GM23338 (cell line): ENCODE results near the gene CEP95. TPM values are rescaled to one million over a fixed set of nuclear protein-coding genes. Genes with fewer than 3 reads are reported as not detected.
"Not testable (repeated sequence)": the region's sequence is repeated elsewhere in the genome, so short reads cannot be mapped to it uniquely, and the experiment has no call there.

Source experiments
- ATAC-seq: fragments of 200-7000 bp; cut with Tn5 transposase; 3 replicates; pipeline ENCODE4 v1.9.1; 2020
- DNase-seq: peaks from one replicate; pipeline ENCODE4 v3.0.0-alpha.2; 2015; ENCODE audit warnings: low spot score
- H2AFZ ChIP-seq: fragments of 200-600 bp; sonication (generic); 2 replicates; pipeline ENCODE4 v1.8.0; 2016; ENCODE audit warnings: antibody characterized with exemption, mild to moderate bottlenecking, moderate library complexity
- H3F3A ChIP-seq: fragments of 200-600 bp; sonication (generic); replicated peaks from 2 replicates; pipeline ENCODE4 v1.8.0; 2017; ENCODE audit warnings: antibody characterized with exemption, mixed run types, low read depth
- H3K27ac ChIP-seq: fragments of 200-600 bp; sonication (generic); 2 replicates; pipeline ENCODE4 v1.6.1; 2016; ENCODE audit warnings: low read depth
- H3K27me3 ChIP-seq: fragments of 200-600 bp; sonication (generic); 2 replicates; pipeline ENCODE4 v1.8.0; 2016; ENCODE audit warnings: mild to moderate bottlenecking, mixed run types, moderate library complexity; ENCODE audit not compliant: insufficient read depth
- H3K36me3 ChIP-seq: fragments of 200-600 bp; sonication (generic); 2 replicates; pipeline ENCODE4 v1.8.0; 2016; ENCODE audit warnings: mild to moderate bottlenecking; ENCODE audit not compliant: insufficient read depth
- H3K4me1 ChIP-seq: fragments of 200-600 bp; sonication (generic); 2 replicates; pipeline ENCODE4 v1.8.0; 2016; ENCODE audit warnings: mild to moderate bottlenecking, moderate library complexity; ENCODE audit not compliant: insufficient read depth
- H3K4me2 ChIP-seq: fragments of 200-600 bp; sonication (generic); 2 replicates; pipeline ENCODE4 v1.7.1; 2017; ENCODE audit warnings: mixed run types
- H3K4me3 ChIP-seq: fragments of 200-600 bp; sonication (generic); 2 replicates; pipeline ENCODE4 v1.6.1; 2016; ENCODE audit warnings: mixed run types
- H3K79me2 ChIP-seq: fragments of 200-600 bp; sonication (generic); replicated peaks from 2 replicates; pipeline ENCODE4 v1.8.0; 2017; ENCODE audit warnings: mild to moderate bottlenecking; ENCODE audit not compliant: insufficient read depth
- H3K9me2 ChIP-seq: fragments of 200-600 bp; sonication (generic); 2 replicates; pipeline ENCODE4 v1.8.0; 2017; ENCODE audit not compliant: insufficient read depth
- H4K20me1 ChIP-seq: fragments of 200-600 bp; sonication (generic); replicated peaks from 2 replicates; pipeline ENCODE4 v1.8.0; 2017; ENCODE audit warnings: mild to moderate bottlenecking; ENCODE audit not compliant: insufficient read depth
- H3K27ac Mint-ChIP-seq: 2 replicates; pipeline ENCODE4 v1.8.0; 2020; ENCODE audit warnings: inconsistent platforms, mild to moderate bottlenecking, moderate library complexity, mixed read lengths
- H3K27me3 Mint-ChIP-seq: 3 replicates; pipeline ENCODE4 v1.8.0; 2022; ENCODE audit warnings: low read depth, mild to moderate bottlenecking, moderate library complexity, mixed read lengths, inconsistent platforms; ENCODE audit not compliant: insufficient read depth, poor library complexity
- H3K36me3 Mint-ChIP-seq: 3 replicates; pipeline ENCODE4 v1.8.0; 2021; ENCODE audit warnings: low read depth, mild to moderate bottlenecking, inconsistent platforms, moderate library complexity, mixed read lengths
- H3K4me1 Mint-ChIP-seq: 3 replicates; pipeline ENCODE4 v1.8.0; 2020; ENCODE audit warnings: mild to moderate bottlenecking, inconsistent platforms, mixed read lengths
- H3K4me3 Mint-ChIP-seq: 3 replicates; pipeline ENCODE4 v1.8.0; 2021; ENCODE audit warnings: moderate library complexity, mild to moderate bottlenecking, inconsistent platforms, mixed read lengths
- H3K9me3 Mint-ChIP-seq: 3 replicates; pipeline ENCODE4 v1.8.0; 2020; ENCODE audit warnings: moderate library complexity, mild to moderate bottlenecking, inconsistent platforms, mixed read lengths
- CREB1 ChIP-seq: fragments of 250-450 bp; sonication (Bioruptor Pico); IDR thresholded peaks from 2 replicates; pipeline ENCODE4 v1.5.0; 2020; ENCODE audit warnings: low read depth, mild to moderate bottlenecking, moderate library complexity
- JUNB ChIP-seq: IDR thresholded peaks from one replicate; pipeline ENCODE4 v1.6.1; 2016; ENCODE audit warnings: antibody characterized with exemption; ENCODE audit not compliant: unreplicated experiment
- POLR2AphosphoS5 ChIP-seq: IDR thresholded peaks from 2 replicates; pipeline ENCODE4 v1.6.1; 2016; ENCODE audit warnings: antibody characterized with exemption, low read depth
- ZNF331 ChIP-seq: fragments of 250-450 bp; sonication (Bioruptor Pico); IDR thresholded peaks from 2 replicates; pipeline ENCODE4 v1.5.0; 2020; ENCODE audit warnings: low read depth, mild to moderate bottlenecking, moderate library complexity
- polyA plus RNA-seq: library from polyadenylated mRNA; unstranded; fragments of >200 nt; fragmentation: Nextera tagmentation; extraction: Ambion mirVana; gene quantifications from 2 replicates; pipeline ENCODE4 v1.2.1, GENCODE V29; 2016
- total RNA-seq: library from RNA; depleted of rRNA; stranded (reverse); fragments of >200 nt; shearing (Covaris generic); gene quantifications from 2 replicates; pipeline ENCODE4 v1.2.3, GENCODE V29; 2014
- TF ChIP-seq, protein P1 (sequence below): fragments of 250-450 bp; sonication (Bioruptor Pico); IDR thresholded peaks from 2 replicates; pipeline ENCODE4 v1.5.0; 2020; ENCODE audit warnings: mild to moderate bottlenecking, moderate library complexity

The CEP95 gene
- total and polyA plus RNA-seq, 2 experiments from 2014 or later = 41.1 to 45.4 TPM

DNA sequence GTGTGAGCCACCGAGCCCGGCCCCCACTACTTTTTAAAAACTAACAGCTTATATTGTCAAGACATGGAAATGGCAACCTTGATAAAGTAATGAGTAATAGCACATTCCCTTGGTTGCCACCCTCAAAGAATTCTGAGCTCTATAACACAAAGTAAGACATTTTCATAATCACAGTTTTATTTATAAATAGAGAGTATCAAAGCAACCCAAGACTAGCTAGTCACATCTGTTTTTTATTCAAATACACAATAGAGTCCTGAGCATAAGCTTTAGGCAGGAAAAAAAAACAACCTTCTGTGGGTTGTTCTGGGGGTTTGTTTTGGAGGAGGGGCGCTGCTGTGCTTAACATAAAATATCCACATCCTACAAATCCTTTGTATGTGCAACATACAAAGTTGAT lies 68.7 kb downstream of the CEP95 start:
- H3K27me3 ChIP-seq = no peaks in the 10 kb centered on the region
- TF ChIP-seq, protein P1, sequence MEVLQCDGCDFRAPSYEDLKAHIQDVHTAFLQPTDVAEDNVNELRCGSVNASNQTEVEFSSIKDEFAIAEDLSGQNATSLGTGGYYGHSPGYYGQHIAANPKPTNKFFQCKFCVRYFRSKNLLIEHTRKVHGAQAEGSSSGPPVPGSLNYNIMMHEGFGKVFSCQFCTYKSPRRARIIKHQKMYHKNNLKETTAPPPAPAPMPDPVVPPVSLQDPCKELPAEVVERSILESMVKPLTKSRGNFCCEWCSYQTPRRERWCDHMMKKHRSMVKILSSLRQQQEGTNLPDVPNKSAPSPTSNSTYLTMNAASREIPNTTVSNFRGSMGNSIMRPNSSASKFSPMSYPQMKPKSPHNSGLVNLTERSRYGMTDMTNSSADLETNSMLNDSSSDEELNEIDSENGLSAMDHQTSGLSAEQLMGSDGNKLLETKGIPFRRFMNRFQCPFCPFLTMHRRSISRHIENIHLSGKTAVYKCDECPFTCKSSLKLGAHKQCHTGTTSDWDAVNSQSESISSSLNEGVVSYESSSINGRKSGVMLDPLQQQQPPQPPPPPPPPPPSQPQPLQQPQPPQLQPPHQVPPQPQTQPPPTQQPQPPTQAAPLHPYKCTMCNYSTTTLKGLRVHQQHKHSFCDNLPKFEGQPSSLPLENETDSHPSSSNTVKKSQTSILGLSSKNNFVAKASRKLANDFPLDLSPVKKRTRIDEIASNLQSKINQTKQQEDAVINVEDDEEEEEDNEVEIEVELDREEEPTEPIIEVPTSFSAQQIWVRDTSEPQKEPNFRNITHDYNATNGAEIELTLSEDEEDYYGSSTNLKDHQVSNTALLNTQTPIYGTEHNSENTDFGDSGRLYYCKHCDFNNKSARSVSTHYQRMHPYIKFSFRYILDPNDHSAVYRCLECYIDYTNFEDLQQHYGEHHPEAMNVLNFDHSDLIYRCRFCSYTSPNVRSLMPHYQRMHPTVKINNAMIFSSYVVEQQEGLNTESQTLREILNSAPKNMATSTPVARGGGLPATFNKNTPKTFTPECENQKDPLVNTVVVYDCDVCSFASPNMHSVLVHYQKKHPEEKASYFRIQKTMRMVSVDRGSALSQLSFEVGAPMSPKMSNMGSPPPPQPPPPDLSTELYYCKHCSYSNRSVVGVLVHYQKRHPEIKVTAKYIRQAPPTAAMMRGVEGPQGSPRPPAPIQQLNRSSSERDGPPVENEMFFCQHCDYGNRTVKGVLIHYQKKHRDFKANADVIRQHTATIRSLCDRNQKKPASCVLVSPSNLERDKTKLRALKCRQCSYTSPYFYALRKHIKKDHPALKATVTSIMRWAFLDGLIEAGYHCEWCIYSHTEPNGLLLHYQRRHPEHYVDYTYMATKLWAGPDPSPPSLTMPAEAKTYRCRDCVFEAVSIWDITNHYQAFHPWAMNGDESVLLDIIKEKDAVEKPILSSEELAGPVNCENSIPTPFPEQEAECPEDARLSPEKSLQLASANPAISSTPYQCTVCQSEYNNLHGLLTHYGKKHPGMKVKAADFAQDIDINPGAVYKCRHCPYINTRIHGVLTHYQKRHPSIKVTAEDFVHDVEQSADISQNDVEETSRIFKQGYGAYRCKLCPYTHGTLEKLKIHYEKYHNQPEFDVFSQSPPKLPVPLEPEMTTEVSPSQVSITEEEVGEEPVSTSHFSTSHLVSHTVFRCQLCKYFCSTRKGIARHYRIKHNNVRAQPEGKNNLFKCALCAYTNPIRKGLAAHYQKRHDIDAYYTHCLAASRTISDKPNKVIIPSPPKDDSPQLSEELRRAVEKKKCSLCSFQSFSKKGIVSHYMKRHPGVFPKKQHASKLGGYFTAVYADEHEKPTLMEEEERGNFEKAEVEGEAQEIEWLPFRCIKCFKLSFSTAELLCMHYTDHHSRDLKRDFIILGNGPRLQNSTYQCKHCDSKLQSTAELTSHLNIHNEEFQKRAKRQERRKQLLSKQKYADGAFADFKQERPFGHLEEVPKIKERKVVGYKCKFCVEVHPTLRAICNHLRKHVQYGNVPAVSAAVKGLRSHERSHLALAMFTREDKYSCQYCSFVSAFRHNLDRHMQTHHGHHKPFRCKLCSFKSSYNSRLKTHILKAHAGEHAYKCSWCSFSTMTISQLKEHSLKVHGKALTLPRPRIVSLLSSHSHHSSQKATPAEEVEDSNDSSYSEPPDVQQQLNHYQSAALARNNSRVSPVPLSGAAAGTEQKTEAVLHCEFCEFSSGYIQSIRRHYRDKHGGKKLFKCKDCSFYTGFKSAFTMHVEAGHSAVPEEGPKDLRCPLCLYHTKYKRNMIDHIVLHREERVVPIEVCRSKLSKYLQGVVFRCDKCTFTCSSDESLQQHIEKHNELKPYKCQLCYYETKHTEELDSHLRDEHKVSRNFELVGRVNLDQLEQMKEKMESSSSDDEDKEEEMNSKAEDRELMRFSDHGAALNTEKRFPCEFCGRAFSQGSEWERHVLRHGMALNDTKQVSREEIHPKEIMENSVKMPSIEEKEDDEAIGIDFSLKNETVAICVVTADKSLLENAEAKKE = no peak
- no peak for TF ChIP-seq POLR2AphosphoS5
- TF ChIP-seq JUNB = no peak
- TF ChIP-seq CREB1 = no peak
- no peak for TF ChIP-seq ZNF331
- H3K4me1 Mint-ChIP-seq = no peaks in the 10 kb centered on the region; the same call in 2 of the 3 replicates
- no peaks in the 10 kb centered on the region for H3F3A ChIP-seq
- H2AFZ ChIP-seq = no peak overlapping the region
- no peaks in the 10 kb centered on the region for H3K79me2 ChIP-seq
- H3K4me3 ChIP-seq = no peak overlapping the region
- no peaks in the 10 kb centered on the region for H3K4me1 ChIP-seq
- no peaks in the 10 kb centered on the region; the same call in 1 of the 2 replicates for H4K20me1 ChIP-seq
- 0 out of 2 replicates have a peak, but pooled peaks cover 7% of the 10 kb centered on the region for H3K36me3 ChIP-seq
- H3K4me2 ChIP-seq = no peak overlapping the region
- H3K27me3 Mint-ChIP-seq = no peaks in the 10 kb centered on the region
- no peak for ATAC-seq
- H3K9me2 ChIP-seq = no peaks in the 10 kb centered on the region
- no peak overlapping the region for H3K27ac Mint-ChIP-seq
- no peak overlapping the region for H3K27ac ChIP-seq
- no peaks in the 10 kb centered on the region for H3K9me3 Mint-ChIP-seq
- no peak overlapping the region for H3K4me3 Mint-ChIP-seq
- DNase-seq = no peak
- peaks cover 26% of the 10 kb centered on the region; the same call in 2 of the 3 replicates for H3K36me3 Mint-ChIP-seq

DNA sequence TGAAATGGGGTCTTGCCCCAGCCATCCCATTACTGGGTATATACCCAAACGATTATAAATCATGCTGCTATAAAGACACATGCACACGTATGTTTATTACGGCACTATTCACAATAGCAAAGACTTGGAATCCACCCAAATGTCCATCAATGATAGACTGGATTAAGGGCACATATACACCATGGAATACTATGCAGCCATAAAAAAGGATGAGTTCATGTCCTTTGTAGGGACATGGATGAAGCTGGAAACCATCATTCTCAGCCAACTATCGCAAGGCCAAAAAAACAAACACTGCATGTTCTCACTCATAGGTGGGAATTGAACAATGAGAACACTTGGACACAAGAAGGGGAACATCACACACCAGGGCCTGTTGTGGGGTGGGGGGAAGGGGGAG lies 70.2 kb downstream of the CEP95 start:
- not testable (repeated sequence) for H3K4me1 ChIP-seq, H3K9me3 Mint-ChIP-seq, DNase-seq, H3K4me2 ChIP-seq, H3K36me3 ChIP-seq, H3K4me3 Mint-ChIP-seq, H3K27ac ChIP-seq, ATAC-seq, H3K27ac Mint-ChIP-seq, H3K79me2 ChIP-seq, H3K4me1 Mint-ChIP-seq, H2AFZ ChIP-seq, H4K20me1 ChIP-seq, H3F3A ChIP-seq, H3K4me3 ChIP-seq, H3K27me3 ChIP-seq, H3K27me3 Mint-ChIP-seq, H3K9me2 ChIP-seq
- H3K36me3 Mint-ChIP-seq = peaks cover 29% of the 10 kb centered on the region
